ENCODE data around the gene SDF4. TPM values are rescaled to one million over a fixed set of nuclear protein-coding genes. Genes with fewer than 3 reads are reported as not detected.

The SDF4 gene
- total RNA-seq, 2 donors from 2014 or later = 202 to 325 TPM

GRCh38 chr1:1205769-1206375, 25.9 kb downstream of the SDF4 start:
- Histone ChIP-seq H3K4me1 (peaks cover 4% of the 10 kb centered on the region), H3K27me3 (peaks cover 35% of the 10 kb centered on the region), H3K9me3 (no peaks in the 10 kb centered on the region), H3K27ac (no peak overlapping the region), H3K9ac (ENCODE audit: low read depth in 2 of 2, low read length in 2 of 2) (peak overlapping the region in 1 of 2 donors; percentile 69), H3K4me3 (peak overlapping the region; percentile 3), H3K36me3 (no peaks in the 10 kb centered on the region)
- TF ChIP-seq CTCF (IDR thresholded peaks at IDR 0.05) = no peak
- no peak for DNase-seq
- intact Hi-C loops (cut with DNase I) = no loop called here

DNA sequence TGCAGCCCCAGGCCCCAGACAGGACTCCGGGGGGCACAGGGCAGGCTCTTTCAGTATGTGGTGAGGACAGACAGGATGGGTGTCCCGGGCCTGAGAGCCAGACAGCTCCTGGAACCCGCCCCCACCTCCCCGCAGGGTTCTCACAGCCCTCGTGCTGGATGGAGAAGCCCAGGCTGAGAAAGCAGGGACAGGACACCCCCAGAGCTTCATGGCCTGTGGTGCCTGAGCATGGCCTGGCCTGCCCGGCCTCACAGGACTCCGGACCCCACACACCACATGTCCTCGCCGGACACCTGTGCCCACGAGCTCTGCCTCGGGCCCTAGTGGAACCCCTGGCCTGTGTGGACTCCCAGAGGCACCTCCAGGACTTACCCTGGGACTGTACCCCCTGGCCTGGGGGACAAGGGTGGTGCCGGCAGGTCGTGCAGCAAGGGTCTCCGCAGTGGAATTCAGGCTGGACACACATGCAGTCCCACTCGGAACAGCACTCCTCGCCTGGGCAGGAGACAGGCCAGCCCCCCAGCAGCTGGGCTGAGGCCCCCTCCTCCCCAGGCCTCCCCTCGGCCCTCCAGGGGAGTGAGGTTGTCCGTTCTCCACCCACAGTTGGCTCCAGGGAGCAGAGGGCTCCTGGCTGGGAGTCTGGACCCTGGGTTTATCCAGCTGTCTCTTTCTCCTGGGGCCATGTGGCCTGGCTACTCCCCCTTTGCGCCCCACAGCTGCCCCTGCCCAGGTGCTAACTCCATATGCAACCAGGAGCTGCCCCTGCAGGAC, 26.6 kb downstream of the SDF4 start:
- H3K27me3 ChIP-seq = peaks cover 42% of the 10 kb centered on the region
- no peak for DNase-seq
- intact Hi-C loops (cut with DNase I) = no loop called here
- TF ChIP-seq CTCF (IDR thresholded peaks at IDR 0.05) = no peak
- no peak overlapping the region for H3K27ac ChIP-seq
- peaks cover 4% of the 10 kb centered on the region for H3K4me1 ChIP-seq
- no peaks in the 10 kb centered on the region for H3K9me3 ChIP-seq
- H3K36me3 ChIP-seq = no peaks in the 10 kb centered on the region
- H3K9ac ChIP-seq (ENCODE audit: low read depth in 2 of 2, low read length in 2 of 2) = peak overlapping the region in 1 of 2 donors; percentile 69
- H3K4me3 ChIP-seq = no peak overlapping the region

DNA sequence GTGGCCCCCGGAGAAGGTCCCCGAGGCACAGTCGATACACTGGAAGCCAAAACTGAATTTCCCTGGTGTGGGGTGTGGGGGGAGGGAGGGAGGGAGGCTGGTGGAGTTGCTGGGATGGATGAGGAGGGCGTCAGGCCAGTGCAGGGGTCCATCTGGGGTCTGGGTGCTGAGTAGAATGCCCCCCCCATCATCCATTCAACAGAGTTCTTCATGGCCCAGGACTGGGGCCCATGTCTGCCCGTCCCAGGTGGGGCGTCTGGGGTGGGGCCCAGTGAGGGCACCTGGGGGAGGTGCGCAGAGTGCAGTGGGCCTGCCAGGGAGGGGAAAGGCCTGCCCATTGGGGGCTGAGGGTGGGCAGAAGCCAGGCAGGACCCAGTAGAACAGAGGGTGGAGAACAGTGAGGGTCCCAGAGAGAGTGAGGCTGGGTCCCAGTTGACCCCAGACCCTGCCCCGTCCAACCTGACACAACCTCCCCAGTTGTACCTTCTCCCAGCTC, 27.3 kb downstream of the SDF4 start:
- intact Hi-C loops (cut with DNase I) = no loop called here
- H3K9ac ChIP-seq (ENCODE audit: low read depth in 2 of 2, low read length in 2 of 2) = no peak overlapping the region
- peaks cover 46% of the 10 kb centered on the region for H3K27me3 ChIP-seq
- H3K36me3 ChIP-seq = no peaks in the 10 kb centered on the region
- H3K9me3 ChIP-seq = no peaks in the 10 kb centered on the region
- DNase-seq = no peak
- no peak overlapping the region for H3K27ac ChIP-seq
- TF ChIP-seq CTCF (IDR thresholded peaks at IDR 0.05) = no peak
- H3K4me3 ChIP-seq = no peak overlapping the region
- peaks cover 4% of the 10 kb centered on the region for H3K4me1 ChIP-seq

GRCh38 chr1:1203561-1204424, 28.0 kb downstream of the SDF4 start:
- H3K27me3 ChIP-seq = peaks cover 46% of the 10 kb centered on the region
- H3K4me1 ChIP-seq = peaks cover 4% of the 10 kb centered on the region
- no peak overlapping the region for H3K4me3 ChIP-seq
- no peak overlapping the region for H3K9ac ChIP-seq (ENCODE audit: low read depth in 2 of 2, low read length in 2 of 2)
- DNase-seq = no peak
- H3K9me3 ChIP-seq = no peaks in the 10 kb centered on the region
- H3K36me3 ChIP-seq = no peaks in the 10 kb centered on the region
- H3K27ac ChIP-seq = no peak overlapping the region
- no peak for TF ChIP-seq CTCF (IDR thresholded peaks at IDR 0.05)
- intact Hi-C loops (cut with DNase I) = no loop called here

- H3K27me3 ChIP-seq = peaks cover 46% of the 10 kb centered on the region
- no peaks in the 10 kb centered on the region for H3K9me3 ChIP-seq
- no peak overlapping the region for H3K4me3 ChIP-seq
- no peak for DNase-seq
- H3K9ac ChIP-seq (ENCODE audit: low read depth in 2 of 2, low read length in 2 of 2) = no peak overlapping the region
- no peak for TF ChIP-seq CTCF (IDR thresholded peaks at IDR 0.05)
- intact Hi-C loops (cut with DNase I) = no loop called here
- H3K36me3 ChIP-seq = no peaks in the 10 kb centered on the region
- H3K4me1 ChIP-seq = peaks cover 4% of the 10 kb centered on the region
- no peak overlapping the region for H3K27ac ChIP-seq
Measured at GRCh38 chr1:1202831-1203560, 28.8 kb downstream of the SDF4 start.
